K562 (cell line): ENCODE measurements around the gene HHIPL2. TPM values are rescaled to one million over a fixed set of nuclear protein-coding genes. Genes with fewer than 3 reads are reported as not detected.

ENCODE experiments used
- ATAC-seq: fragments of 200-7000 bp; cut with Tn5 transposase; 3 replicates; pipeline ENCODE4 v1.9.1; 2020; ENCODE audit warnings: moderate library complexity
- Bru-seq: library from RNA; stranded (reverse); fragments of 400-500 nt; gene quantifications from one replicate; lab custom pipeline; 2021; lab: Mats Ljungman, UMichigan
- BruChase-seq, 2 experiments: library from RNA; stranded (reverse); fragments of 400-500 nt; gene quantifications; one replicate each; lab custom pipeline; 2021; lab: Mats Ljungman, UMichigan
- BruUV-seq: library from RNA; stranded (reverse); fragments of 400-500 nt; replicated peaks from 2 replicates; lab custom pipeline; 2021; lab: Mats Ljungman, UMichigan
- CTCF ChIA-PET: fragments of 300-600 bp; formaldehyde crosslinking; extraction: SDS; loops from one replicate; lab custom pipeline; 2021; ENCODE audit warnings: low intra/inter-chr PET ratio; lab: Yijun Ruan, JAX
- POLR2A ChIA-PET: fragments of 300-600, 350-650 bp; sonication (Branson Sonifier 250); formaldehyde crosslinking; extraction: SDS; loops from one replicate; lab custom pipeline; 2021; ENCODE audit warnings: antibody characterized with exemption, inconsistent platforms; lab: Yijun Ruan, JAX
- DNase-seq, 4 experiments: peaks; one replicate each; pipeline versions ENCODE4 v3.0.0 to v3.0.0-alpha.2; 2011 to 2018; ENCODE audit warnings: low spot score in 3 of 4, mixed read lengths in 3 of 4; ENCODE audit errors: extremely low read depth in 1 of 4
- FAIRE-seq: peaks from 2 replicates; lab custom pipeline; 2011; peaks lifted over from hg19 to GRCh38; lab: Jason Lieb, UNC
- H2AFZ ChIP-seq: 2 replicates; pipeline ENCODE4 v1.6.0; 2011; ENCODE audit warnings: low read depth, low read length, control low read depth, inconsistent platforms
- H3K27ac ChIP-seq: fragments of 200-600 bp; 3 replicates; pipeline ENCODE4 v1.8.0; 2011; ENCODE audit warnings: low read depth, mild to moderate bottlenecking, control low read depth, inconsistent platforms, low read length, moderate library complexity, mixed read lengths; ENCODE audit errors: extremely low read depth
- H3K27me3 ChIP-seq, 2 experiments: fragments of 300-600 bp in 1 of 2; 2 replicates in 1 of 2; 3 replicates in 1 of 2; pipeline versions ENCODE4 v1.6.0 to v1.8.0; 2011; ENCODE audit warnings: inconsistent platforms in 2 of 2, low read length in 2 of 2, mild to moderate bottlenecking in 1 of 2, mixed read lengths in 1 of 2, moderate library complexity in 1 of 2; ENCODE audit not compliant: control insufficient read depth in 2 of 2, insufficient read depth in 2 of 2
- H3K36me3 ChIP-seq: fragments of 300-600 bp; 3 replicates; pipeline ENCODE4 v1.8.0; 2011; ENCODE audit warnings: mild to moderate bottlenecking, low read length, inconsistent platforms; ENCODE audit not compliant: control insufficient read depth, insufficient read depth
- H3K4me1 ChIP-seq, 2 experiments: fragments of 200-600 bp in 1 of 2; replicated peaks in 1 of 2; 2 replicates in 1 of 2; 3 replicates in 1 of 2; pipeline versions ENCODE4 v1.5.1 to v1.8.0; 2011; ENCODE audit warnings: inconsistent platforms in 2 of 2, low read length in 2 of 2, mild to moderate bottlenecking in 1 of 2, mixed read lengths in 1 of 2, moderate library complexity in 1 of 2; ENCODE audit not compliant: control insufficient read depth in 2 of 2, insufficient read depth in 2 of 2
- H3K4me2 ChIP-seq: 2 replicates; pipeline ENCODE4 v1.6.1; 2011; ENCODE audit warnings: low read length, control low read depth, inconsistent platforms, mixed read lengths; ENCODE audit not compliant: insufficient read depth
- H3K4me3 ChIP-seq: fragments of 200-600 bp; sonication (generic), shearing (Covaris generic); 2 replicates; pipeline ENCODE4 v1.5.1; 2016; ENCODE audit warnings: control low read depth, inconsistent platforms
- H3K79me2 ChIP-seq: fragments of 200-600 bp; 3 replicates; pipeline ENCODE4 v1.8.0; 2011; ENCODE audit warnings: low read length, inconsistent platforms; ENCODE audit not compliant: control insufficient read depth, insufficient read depth
- H3K9ac ChIP-seq, 2 experiments: 2 replicates each; pipeline versions ENCODE4 v1.6.0 to v1.6.1; 2011; ENCODE audit warnings: low read depth in 2 of 2, low read length in 2 of 2, control low read depth in 1 of 2, inconsistent platforms in 1 of 2, mild to moderate bottlenecking in 1 of 2, mixed read lengths in 1 of 2; ENCODE audit not compliant: insufficient read depth in 1 of 2
- H3K9me1 ChIP-seq: one replicate; pipeline ENCODE4 v1.6.0; 2011; ENCODE audit warnings: inconsistent platforms, mild to moderate bottlenecking, low read length, moderate library complexity; ENCODE audit not compliant: control insufficient read depth, insufficient read depth
- H3K9me3 ChIP-seq: replicated peaks from 2 replicates; pipeline ENCODE4 v1.5.1; 2011; ENCODE audit warnings: low read depth, low read length, inconsistent platforms; ENCODE audit not compliant: control insufficient read depth, insufficient read depth
- H4K20me1 ChIP-seq: replicated peaks from 2 replicates; pipeline ENCODE4 v1.6.1; 2011; ENCODE audit warnings: low read length, inconsistent platforms, mixed read lengths; ENCODE audit not compliant: control insufficient read depth, insufficient read depth
- ARID2 ChIP-seq: fragments of 450-650 bp; IDR thresholded peaks from 2 replicates; pipeline ENCODE4 v1.6.1; 2017; ENCODE audit warnings: antibody characterized with exemption, mild to moderate bottlenecking
- ELF4 ChIP-seq: fragments of 450-650 bp; formaldehyde crosslinking; IDR thresholded peaks from 2 replicates; pipeline ENCODE4 v1.4.0; 2022; ENCODE audit warnings: missing genetic modification characterization
- SPI1 ChIP-seq: IDR thresholded peaks from 2 replicates; pipeline ENCODE4 v1.6.1; 2011; ENCODE audit warnings: low read depth, low read length, control low read depth, borderline replicate concordance
- SRSF3 ChIP-seq: fragments of 200-400 bp; formaldehyde crosslinking; IDR thresholded peaks from 2 replicates; pipeline ENCODE4 v1.6.1; 2016; ENCODE audit warnings: mild to moderate bottlenecking, low read length, moderate library complexity; ENCODE audit not compliant: insufficient read depth
- ZNF263 ChIP-seq: sonication (generic); formaldehyde crosslinking; IDR thresholded peaks from 2 replicates; pipeline ENCODE4 v1.8.0; 2022; ENCODE audit warnings: mild to moderate bottlenecking, missing genetic modification reagents, borderline replicate concordance
- WGBS: fragments of 100-300 bp; shearing (Covaris generic); methylation state at CpG from one replicate; pipeline ENCODE4 v1.1.6; 2016; ENCODE audit warnings: low coverage, mixed read lengths; ENCODE audit not compliant: insufficient coverage; ENCODE audit errors: missing lambda C conversion rate; 5-methylcytosine and 5-hydroxymethylcytosine counted together
- in situ Hi-C: fragments of 300-500 bp; cut with MboI; formaldehyde crosslinking; loops from 4 replicates; pipeline ENCODE4 v1.15.0; 2018; ENCODE audit warnings: inconsistent platforms, mixed read lengths
- intact Hi-C: fragments of 100-400 bp; cut with micrococcal nuclease; formaldehyde crosslinking; loops from 2 replicates; pipeline ENCODE4 v1.14.2; 2022
- long read RNA-seq, 3 experiments: library from polyadenylated mRNA in 2 of 3; library from RNA in 1 of 3; unstranded in 2 of 3; stranded (forward) in 1 of 3; transcript quantifications; one replicate each; pipeline ENCODE4 v2.0.0, GENCODE V29; 2019 to 2022
- polyA minus RNA-seq, 3 experiments: library from RNA; depleted of rRNA, polyadenylated mRNA; stranded (reverse); fragments of >200 nt; gene quantifications; 2 replicates each; pipeline ENCODE4 v1.2.3, GENCODE V29; 2011
- polyA plus RNA-seq, 8 experiments: library from polyadenylated mRNA; depleted of rRNA in 4 of 8; stranded (reverse) in 5 of 8; unstranded in 3 of 8; fragments of >200 nt; fragmentation: Nextera tagmentation in 2 of 8; fragmentation: Illumina TruSeq in 1 of 8; extraction: Ambion mirVana in 2 of 8; extraction: Trizol in 1 of 8; gene quantifications; 2 replicates each; pipeline versions ENCODE4 v1.2.1 to v1.2.3, GENCODE V29; 2011 to 2014; ENCODE audit warnings: inconsistent platforms in 1 of 8, missing spikeins in 1 of 8
- total RNA-seq, 7 experiments: library from RNA; depleted of rRNA in 6 of 7; stranded (reverse); fragments of >200 nt in 6 of 7; fragmentation: Illumina TruSeq in 2 of 7; extraction: Trizol in 2 of 7; gene quantifications; 2 replicates each; pipeline versions ENCODE4 v1.2.1 to v1.2.3, GENCODE V29; 2011 to 2021; ENCODE audit warnings: low replicate concordance in 1 of 7

HHIPL2 gene
- total RNA-seq (2011; cell fraction: chromatin; rRNA removed; ENCODE audit: low replicate concordance) = 0.23 and 0.92 TPM in 2 replicates
- total RNA-seq (2011; cell fraction: nucleolus; rRNA removed) = 0.33 and 0.39 TPM in 2 replicates
- total RNA-seq (2011; cell fraction: nucleoplasm; rRNA removed) = not detected in 2 replicates
- total RNA-seq (2014; rRNA removed) (0.05 and 0.16 TPM in 2 replicates), total RNA-seq (2014; rRNA removed; fragmentation: Illumina TruSeq; extraction: Trizol) (0.54 and 0.55 TPM in 2 replicates), total RNA-seq (2015; rRNA removed; fragmentation: Illumina TruSeq; extraction: Trizol) (0.11 and 0.33 TPM in 2 replicates), total RNA-seq (2021) (0.22 and 0.40 TPM in 2 replicates), polyA plus RNA-seq (2011; rRNA removed) (0.15 and 0.18 TPM in 2 replicates), polyA plus RNA-seq (2014; fragmentation: Illumina TruSeq; extraction: Trizol) (0.15 and 0.83 TPM in 2 replicates), polyA plus RNA-seq (2014; fragmentation: Nextera tagmentation; extraction: Ambion mirVana) (under 1 TPM in 1 of 2 experiments, not detected in 1; 0.18 TPM), polyA plus RNA-seq (2014; rRNA removed) (0.60 and 1.1 TPM in 2 replicates), polyA minus RNA-seq (2011; rRNA and poly(A)+ RNA removed) (not detected in 2 replicates), Bru-seq, nascent RNA (percentile 28 among the genes with signal in this experiment), BruChase-seq, experiment 1, labeled RNA remaining after a 2-hour chase (percentile 45 among the genes with signal in this experiment), BruChase-seq, experiment 2, labeled RNA remaining after a 6-hour chase (percentile 46 among the genes with signal in this experiment)
- polyA plus RNA-seq (2011; cell fraction: cytosol; rRNA removed) = 0.03 and 0.04 TPM in 2 replicates
- polyA plus RNA-seq (2011; cell fraction: nucleus; rRNA removed) = 0.68 and 1.4 TPM in 2 replicates
- polyA plus RNA-seq (2012) = 0.35 and 1.0 TPM in 2 replicates
- polyA minus RNA-seq (2011; cell fraction: cytosol; rRNA and poly(A)+ RNA removed) = not detected in 2 replicates
- not detected in 2 replicates for polyA minus RNA-seq (2011; cell fraction: nucleus; rRNA and poly(A)+ RNA removed)
- long read RNA-seq, experiment 1, partial matches to known transcripts = 0 of 1 reads
- long read RNA-seq, experiment 1, other reads (novel, unspliced or antisense) = 1 of 1 reads
- long read RNA-seq, experiment 2 = 0 reads
- long read RNA-seq, experiment 3 = 0 reads

- ATAC-seq (peak; percentile 77), DNase-seq (peak in 2 of 4 experiments; percentile 19 to 29), FAIRE-seq (no peak)
- H3K4me1 ChIP-seq = peaks cover 3 to 9% of the 10 kb centered on the region in 2 experiments; a peak in 4 of 5 replicates
- no peak within 1 kb of the TSS for H3K27ac ChIP-seq
- H3K9ac ChIP-seq = no peak within 1 kb of the TSS
- ChIA-PET CTCF (no interaction called here), POLR2A (no interaction called here)
- in situ Hi-C loops = no loop called here
- no peaks in the 10 kb centered on the region for H4K20me1 ChIP-seq
- H3K9me3 ChIP-seq = no peaks in the 10 kb centered on the region
- H3K4me3 ChIP-seq = no peak within 1 kb of the TSS
- BruUV-seq = no TSS peak
- H3K4me2 ChIP-seq = no peak within 1 kb of the TSS
- no peaks in the 10 kb centered on the region for H3K79me2 ChIP-seq
- H3K36me3 ChIP-seq = no peaks in the 10 kb centered on the region
- H3K9me1 ChIP-seq = no peaks in the 10 kb centered on the region
- H2AFZ ChIP-seq = peak within 1 kb of the TSS; percentile 12; the same call in 1 of the 2 replicates
- intact Hi-C loops = no loop called here
- WGBS = 8% methylated on average over 8 of the region's 8 CpGs
- H3K27me3 ChIP-seq = peaks cover 2 to 34% of the 10 kb centered on the region in 2 experiments; a peak in 4 of 5 replicates
- TF ChIP-seq ZNF263 (CRISPR knock-in tag) (peak; percentile 96), ELF4 (CRISPR knock-in tag) (no peak), ARID2 (no peak), SPI1 (no peak), SRSF3 (no peak)
These were observed at the start of gene HHIPL2 for GRCh38 chr1:222547944-222548671. TSS of gene HHIPL2 (minus strand) at chr1:222548104. CDS start at chr1:222548044, 60 bp downstream.
